GM18858 (cell line): ENCODE data around the gene ZNF146.
"Not testable (repeated sequence)": the region's sequence is repeated elsewhere in the genome, so short reads cannot be mapped to it uniquely, and the experiment has no call there.

Source experiments
- ATAC-seq: cut with Tn5 transposase; IDR thresholded peaks from one replicate; pipeline ENCODE4 v1.9.1; 2021; ENCODE audit not compliant: unreplicated experiment

The ZNF146 gene

DNA sequence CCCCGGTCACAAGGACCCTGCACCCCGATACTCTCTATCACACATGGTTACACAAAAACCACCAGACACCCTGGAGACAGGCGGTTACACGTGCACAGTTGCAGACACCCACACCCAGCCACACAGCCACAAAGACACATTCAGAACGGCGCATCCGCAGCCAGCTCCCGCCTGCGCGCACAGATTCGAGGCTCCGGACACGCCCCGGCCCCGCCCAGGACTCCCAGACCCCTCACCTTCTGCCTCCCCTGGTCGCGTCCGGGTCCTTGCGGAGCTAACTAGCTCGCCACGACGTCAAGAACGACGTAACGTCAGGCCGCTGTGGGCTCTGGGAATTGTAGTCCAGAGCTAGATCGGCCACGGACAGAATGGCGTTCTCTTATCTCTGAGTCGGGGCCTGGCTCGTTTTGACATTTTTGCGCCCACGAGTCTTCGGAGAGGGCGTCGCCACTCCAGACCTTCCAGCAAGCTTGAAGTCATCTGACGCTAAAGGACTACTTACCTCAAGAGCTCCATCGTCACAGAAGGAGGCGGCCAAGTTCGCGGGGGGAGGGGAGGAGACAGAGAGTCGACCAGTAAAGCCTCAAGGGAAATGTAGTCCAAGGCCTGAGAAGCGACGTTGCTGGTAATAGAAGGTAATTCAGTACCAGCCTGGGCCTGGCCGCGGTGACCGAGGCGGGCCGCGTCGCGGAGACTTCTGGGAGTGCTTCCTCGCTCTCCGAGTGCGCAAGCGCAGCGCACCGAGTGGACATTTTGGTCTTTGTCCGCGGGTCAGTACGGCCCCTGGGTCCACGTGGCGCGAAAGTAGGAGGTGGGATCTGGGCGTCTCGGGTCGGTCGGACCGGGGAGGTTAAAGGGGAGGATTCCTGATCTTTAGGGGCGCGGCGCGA lies at the start of gene ZNF146, which contains the start of gene ZNF565:
Gene ZNF146 (plus strand): TSS at position 721 of the 890 bp plus-strand sequence. CDS start 21,335 bp downstream, outside the sequence.
Gene ZNF565 (minus strand): TSS at position 280 of the 890 bp plus-strand sequence. CDS start 12,680 bp downstream, outside the sequence.
- peak; percentile 82 for ATAC-seq

DNA sequence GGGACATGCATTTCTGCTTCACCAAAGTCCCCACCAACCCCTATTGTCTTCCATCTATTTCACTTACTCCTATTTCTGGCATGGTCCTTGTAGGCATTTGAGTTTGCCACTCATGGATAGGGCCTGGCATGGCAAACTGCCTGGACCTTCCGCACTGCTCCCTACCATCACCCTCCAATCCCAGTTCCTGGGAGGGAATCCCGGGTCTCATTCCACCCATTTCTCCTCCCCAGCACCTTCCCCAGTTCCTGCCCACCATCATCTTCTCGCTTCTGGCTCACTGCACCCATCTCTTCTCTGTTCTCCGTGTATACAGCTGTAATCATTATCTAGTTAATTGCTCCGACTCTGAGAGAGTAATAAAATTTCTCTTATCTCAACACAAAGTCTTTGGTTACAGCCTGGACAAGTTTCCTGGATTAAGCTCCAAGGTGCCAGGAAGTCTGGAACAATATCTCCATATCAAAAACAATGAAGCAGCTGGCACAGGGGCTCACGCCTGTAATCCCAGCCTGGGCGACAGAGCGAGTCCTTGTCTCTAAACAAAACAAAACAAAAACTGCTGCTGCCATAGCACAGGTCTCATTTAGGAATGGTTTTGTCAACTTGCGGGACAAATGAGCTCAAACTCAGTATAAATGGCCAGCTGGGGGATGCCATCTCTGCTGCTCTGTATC lies 45.7 kb upstream of the ZNF146 start:
- no peak for ATAC-seq

DNA sequence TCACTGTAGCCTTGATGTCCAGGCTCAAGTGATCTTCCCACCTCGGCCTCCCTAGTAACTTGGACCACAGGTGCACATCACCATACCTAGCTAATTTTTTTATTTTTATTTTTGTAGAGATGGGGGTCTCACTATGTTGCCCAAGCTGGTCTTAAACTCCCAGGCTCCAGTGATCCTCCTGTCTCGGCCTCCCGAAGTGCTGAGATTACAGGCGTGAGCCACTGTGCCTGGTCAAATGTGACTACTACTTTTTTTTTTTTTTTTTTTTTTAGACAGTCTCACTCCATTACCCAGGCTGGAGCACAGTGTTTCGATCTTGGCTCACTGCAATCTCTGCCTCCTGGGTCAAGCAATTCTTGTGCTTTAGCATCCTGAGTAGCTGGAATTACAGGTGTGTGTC lies 42.1 kb upstream of the ZNF146 start:
- ATAC-seq: no peak

DNA sequence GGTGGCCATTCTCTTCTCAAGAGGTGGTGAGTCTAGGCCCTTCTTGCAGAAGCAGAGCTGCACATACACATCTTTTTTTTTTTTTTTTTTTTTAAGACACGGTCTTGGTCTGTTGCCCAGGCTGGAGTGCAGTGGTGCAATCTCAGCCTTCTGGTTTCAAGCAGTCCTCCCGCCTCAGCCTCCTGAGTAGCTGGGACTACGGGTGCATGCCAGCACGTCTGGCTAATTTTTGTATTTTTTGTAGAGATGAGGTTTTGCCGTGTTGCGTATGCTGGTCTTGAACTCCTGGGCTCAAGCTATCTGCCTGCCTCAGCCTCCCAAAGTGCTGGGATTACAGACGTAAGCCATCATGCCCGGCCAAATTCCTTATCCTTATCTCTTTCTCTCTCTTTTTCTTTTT lies 41.1 kb upstream of the ZNF146 start:
- not testable (repeated sequence) for ATAC-seq

- ATAC-seq: not testable (repeated sequence)
Measured at GRCh38 chr19:36179077-36179476, 35.8 kb upstream of the ZNF146 start.

- no peak for ATAC-seq
Measured at GRCh38 chr19:36182612-36183244, 32.2 kb upstream of the ZNF146 start.

DNA sequence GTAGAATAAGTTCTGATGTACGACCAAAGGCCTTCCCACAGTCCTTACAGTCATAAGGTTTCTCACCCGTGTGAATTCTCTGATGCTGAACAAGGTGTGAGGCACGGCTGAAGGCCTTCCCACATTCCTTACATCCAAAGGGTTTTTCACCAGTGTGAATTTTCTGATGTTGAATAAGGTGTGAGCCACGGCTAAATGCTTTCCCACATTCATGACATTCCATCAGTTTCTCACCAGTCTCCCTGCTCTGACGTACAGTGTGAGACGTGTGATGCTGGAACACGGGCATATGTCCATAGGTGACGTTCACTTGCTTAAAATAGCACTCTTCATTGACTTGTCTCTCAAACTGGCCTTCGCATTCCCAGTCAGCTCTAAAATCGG lies 31.7 kb upstream of the ZNF146 start:
- no peak for ATAC-seq

- ATAC-seq: not testable (repeated sequence)
Measured at GRCh38 chr19:36186722-36187121, 28.2 kb upstream of the ZNF146 start.

DNA sequence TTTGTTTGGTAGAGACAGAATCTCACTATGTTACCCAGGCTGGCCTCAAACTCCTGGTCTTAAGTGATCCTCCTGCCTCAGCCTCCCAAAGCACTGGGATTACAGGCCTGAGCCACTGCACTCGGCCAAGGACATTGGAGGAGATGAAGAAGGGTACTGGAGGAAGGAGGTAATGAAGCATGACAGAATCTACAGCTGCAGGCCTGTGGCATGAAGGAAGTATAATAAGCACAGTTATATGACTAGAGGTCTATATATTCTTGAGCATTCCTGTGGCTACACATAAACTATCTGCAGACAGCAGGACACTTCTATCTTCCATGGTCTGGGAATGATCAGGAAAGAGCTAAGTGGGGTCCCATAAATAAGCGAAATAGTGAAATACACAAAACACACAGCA lies 18.7 kb upstream of the ZNF146 start:
- ATAC-seq: no peak

DNA sequence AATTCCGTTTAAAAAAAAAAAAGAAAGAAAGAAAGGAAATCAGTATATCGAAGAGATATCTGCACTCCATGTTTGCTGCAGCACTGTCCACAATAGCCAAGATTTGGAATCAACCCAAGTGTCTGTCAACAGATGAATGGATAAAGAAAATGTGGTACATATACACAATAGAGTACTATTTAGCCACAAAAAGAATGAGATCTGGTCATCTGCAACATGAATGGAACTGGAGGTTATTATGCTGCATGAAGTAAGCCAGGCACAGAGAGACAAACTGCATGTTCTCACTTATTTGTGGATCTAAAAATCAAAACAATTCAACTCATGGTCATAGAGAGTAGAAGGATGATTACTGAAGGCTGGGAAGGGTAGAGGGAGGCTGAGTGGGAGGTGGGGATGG lies 16.8 kb upstream of the ZNF146 start:
- no peak for ATAC-seq

GRCh38 chr19:36201684-36202083 lies 13.2 kb upstream of the ZNF146 start:
- ATAC-seq: no peak

DNA sequence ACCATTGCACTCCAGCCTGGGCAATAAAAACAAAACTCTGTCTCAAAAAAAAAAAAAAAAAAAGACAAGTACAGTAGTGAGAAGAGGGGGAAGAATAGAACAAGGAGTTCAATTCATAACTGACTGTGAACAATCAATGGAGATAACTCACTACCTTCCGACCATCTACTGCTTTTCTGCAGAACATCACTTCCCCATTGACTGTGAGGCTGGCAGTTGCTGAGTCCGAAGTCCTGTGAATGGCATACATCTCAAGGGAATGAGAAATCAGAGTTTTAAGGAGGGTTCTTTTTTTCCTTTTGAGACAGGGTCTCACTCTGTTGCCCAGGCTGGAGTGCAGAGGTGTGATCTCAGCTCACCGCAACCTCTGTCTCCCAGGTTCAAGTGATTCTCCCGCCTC lies 11.6 kb upstream of the ZNF146 start:
- no peak for ATAC-seq

DNA sequence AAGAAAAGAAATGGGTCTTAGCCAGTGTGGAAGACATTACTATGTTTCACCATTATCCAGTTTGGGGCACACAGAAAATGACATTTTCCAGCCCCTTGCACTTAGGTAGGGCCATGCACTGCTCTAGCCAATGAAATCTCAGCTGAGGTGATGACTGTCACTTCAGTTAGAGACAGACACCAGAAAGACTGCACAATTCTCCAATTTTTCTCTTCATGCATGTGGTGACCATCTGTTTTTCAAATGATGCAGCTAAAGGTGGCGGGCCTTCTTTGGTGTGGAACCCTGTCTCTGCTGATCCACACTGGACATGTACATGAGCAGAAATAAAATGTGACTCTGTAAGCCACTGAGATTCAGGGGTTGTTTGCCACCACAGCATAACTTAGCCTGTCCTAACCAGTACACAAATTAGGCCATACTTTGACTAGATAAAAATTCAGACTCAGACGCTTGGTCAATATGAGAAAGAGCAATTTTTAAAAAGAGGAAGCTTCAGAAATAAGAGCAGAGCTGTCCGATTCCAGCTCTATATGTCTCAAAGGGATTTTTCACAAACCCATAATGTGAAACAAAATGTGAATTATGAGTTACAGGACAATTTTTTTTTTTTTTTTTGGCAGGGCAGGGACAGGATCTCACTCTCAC lies 7.2 kb upstream of the ZNF146 start:
- peak; percentile 55 for ATAC-seq

DNA sequence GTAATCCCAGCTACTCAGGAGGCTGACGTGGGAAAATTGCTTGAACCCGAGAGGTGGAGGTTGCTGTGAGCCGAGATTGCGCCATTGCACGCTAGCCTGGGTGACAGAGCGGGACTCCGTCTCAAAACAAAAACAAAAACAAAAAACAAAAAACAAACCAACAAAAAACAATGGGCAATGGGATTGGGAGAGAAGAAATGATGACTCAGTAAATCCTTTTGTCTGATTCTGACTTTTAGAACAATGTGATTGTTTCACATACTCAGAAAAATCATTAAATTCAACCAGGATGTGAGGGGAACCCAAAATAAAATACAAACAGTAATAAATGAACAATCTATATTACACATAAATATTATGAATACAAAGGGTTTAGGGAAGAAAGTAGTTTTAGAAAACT lies 5.5 kb upstream of the ZNF146 start:
- no peak for ATAC-seq

DNA sequence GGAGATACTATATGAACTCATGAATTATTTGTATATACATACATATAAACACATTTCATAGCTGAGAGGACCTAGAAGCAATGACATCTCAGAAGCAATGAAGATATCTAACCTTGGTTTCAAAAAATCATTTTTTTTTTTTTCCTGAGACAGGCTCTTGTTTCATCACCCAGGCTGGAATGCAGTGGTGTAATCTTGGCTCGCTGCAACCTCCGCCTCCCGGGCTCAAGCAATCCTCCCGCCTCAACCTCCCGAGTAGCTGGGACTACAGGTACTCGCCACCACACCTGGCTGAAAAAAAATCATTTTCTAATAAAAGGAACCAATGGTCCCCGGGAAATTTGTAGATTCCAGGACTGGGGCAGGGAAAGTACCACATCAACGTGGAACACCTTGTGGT lies 4.4 kb upstream of the ZNF146 start:
- no peak for ATAC-seq

- no peak for ATAC-seq
Measured at GRCh38 chr19:36212895-36213294, 2.0 kb upstream of the ZNF146 start.

DNA sequence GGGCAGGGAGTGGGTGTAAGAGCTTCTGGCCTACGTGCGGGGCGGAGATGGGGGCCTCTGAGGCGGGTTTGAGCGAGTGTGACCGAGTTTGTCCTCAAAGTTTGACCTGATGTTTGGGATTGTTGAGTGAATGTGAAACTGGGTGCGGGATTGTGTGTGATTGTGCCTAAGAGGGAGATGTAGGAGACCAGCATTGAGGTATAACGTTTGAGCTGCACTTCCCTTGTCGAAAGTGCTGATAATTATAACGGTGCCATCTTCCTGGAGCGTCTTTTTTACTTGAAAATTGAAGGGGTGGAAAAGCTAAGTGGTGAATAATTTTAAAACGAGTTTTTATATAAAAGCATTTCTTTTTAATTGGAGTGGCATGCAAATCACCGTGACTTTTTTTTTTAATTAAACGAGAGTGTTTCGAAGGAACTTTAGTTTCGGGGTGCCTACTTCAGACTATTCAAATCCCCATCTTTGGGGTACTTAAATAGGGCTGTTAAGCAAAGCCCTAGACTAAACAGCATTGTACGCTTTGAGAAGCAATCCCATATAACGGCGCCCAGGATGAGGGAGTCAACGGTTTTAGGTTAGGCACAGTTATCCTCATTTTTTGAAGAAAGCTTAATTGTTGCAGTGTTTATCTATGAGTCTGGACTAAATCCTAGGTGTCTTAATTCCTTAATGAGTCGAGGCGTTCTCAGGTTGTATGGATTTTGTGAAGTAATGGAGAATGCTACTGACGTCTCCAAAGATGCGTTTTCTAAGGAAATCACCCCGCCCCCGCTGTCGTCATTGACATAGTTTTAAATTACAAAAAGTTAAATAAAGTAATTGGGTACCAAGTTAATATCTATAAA lies 594 bp downstream of the ZNF146 start:
- ATAC-seq: no peak

GRCh38 chr19:36221474-36221873 lies 6.6 kb downstream of the ZNF146 start:
- no peak for ATAC-seq

DNA sequence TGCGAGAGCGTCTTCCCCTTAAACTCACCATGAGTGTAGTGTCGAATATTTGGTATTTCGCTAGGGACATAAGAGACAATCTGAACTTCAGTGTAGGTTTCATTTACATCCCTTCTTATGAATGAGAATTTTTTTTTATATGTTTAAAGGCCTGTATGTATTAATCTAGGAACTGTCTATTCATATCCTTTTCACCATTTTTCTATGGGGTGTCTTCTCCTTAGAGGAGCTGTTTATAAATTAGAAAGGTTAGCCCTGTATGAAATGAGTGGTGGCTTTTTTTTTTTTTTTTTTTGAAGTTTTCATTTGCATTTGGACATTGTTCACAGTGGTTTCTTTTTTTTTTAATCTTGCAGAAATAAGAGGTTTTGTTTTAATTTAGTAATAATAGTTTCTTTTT lies 7.6 kb downstream of the ZNF146 start:
- ATAC-seq: no peak

DNA sequence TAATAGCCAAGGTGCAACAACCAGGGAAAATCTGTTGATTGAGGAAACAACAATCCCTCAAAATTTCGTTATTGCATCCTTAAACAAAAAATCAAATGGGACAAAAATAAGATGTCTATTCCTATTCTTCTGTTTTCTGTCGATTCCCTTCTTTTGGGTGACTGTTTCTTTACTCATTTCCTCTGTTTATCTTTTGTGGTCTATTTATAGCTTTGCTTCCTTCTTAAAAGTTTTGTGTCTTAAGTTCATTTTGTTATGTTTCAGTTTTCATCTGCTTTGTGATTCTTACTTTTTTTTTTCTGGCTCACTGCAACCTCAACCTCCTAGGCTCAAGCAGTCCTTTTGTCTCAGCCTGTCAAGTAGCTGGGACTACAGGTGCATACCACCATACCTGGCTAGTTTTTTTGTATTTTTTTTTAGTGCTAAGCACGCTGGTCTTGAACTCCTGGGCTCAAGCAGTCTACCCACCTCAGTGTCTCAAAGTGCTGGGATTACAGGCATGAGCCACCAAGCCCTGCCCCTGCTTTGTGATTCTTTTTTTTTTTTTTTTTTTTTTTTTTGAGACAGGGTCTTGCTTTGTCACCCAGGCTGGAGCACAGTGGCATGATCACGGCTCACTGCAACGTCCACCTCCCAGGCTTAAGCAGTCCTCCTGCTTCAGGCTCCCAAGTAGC lies 10.4 kb downstream of the ZNF146 start:
- ATAC-seq: no peak
